ENCODE results near the gene TMPRSS6.

Gene TMPRSS6

DNA sequence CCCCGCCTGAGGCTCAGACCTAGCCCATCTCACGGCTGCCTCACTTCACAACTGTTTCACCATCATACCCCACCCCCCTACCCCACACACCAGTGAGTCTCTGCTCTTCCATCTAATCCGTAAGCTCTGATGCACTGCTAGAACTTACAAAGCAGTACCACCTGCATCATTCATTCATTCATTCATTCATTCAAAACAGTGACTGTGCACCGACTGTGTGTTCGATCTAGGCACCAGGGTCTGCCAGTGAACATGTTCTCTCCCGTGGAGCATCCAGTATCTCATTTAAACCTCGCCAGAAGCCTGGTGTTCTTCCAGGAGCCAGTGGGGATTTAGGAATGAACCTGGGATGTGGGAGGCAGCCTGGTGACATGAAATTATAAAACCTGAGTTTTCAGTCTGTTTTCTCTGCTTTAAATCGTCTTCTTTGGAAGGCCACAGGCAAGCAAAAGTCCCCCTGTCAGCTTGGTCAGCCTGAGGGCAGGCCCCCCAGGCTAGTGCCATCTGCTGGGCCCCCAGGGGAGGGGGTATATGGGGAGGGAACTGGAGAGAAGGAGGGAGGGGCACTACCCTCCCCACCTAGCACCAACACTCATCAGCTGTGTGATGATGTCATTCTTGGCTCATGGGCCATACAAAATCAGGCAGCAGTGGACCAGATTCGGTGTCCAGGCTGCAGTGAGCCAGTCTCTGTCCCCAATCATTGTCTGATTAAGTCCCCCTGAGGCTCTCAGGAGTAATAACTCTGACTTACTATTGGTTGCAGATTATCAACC, 18.4 kb downstream of the TMPRSS6 start:
- TF ChIP-seq, protein P1, sequence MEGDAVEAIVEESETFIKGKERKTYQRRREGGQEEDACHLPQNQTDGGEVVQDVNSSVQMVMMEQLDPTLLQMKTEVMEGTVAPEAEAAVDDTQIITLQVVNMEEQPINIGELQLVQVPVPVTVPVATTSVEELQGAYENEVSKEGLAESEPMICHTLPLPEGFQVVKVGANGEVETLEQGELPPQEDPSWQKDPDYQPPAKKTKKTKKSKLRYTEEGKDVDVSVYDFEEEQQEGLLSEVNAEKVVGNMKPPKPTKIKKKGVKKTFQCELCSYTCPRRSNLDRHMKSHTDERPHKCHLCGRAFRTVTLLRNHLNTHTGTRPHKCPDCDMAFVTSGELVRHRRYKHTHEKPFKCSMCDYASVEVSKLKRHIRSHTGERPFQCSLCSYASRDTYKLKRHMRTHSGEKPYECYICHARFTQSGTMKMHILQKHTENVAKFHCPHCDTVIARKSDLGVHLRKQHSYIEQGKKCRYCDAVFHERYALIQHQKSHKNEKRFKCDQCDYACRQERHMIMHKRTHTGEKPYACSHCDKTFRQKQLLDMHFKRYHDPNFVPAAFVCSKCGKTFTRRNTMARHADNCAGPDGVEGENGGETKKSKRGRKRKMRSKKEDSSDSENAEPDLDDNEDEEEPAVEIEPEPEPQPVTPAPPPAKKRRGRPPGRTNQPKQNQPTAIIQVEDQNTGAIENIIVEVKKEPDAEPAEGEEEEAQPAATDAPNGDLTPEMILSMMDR (IDR thresholded peaks at IDR 0.05; ENCODE audit: low read depth, low read length, missing control alignments) = no peak
- no peak overlapping the region for H3K4me3 ChIP-seq (replicated peaks; ENCODE audit: low read depth, low read length)
- DNase-seq (ENCODE audit: extremely low read depth, low read depth) = no peak

DNA sequence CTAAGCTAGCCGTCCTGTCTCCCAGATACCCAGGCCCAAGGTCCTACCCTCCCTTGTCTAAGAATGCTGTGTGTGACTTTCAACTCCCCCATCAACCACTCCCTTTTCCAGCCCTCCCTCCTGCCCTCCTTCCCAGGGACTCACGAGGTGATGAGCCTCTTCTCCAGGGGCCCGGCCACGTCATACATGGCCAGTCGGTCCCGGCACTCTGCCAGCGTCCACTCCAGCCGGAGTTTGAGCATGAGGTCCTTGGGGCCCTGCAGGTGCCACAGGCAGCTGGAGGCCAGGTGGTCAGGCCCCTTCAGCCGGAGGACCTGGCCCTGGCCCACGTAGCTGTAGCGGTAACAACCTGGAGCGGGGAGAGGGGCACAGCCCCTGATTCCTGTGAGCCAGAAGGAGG, 20.1 kb downstream of the TMPRSS6 start:
- no peak overlapping the region for H3K4me3 ChIP-seq (replicated peaks; ENCODE audit: low read depth, low read length)
- DNase-seq (ENCODE audit: extremely low read depth, low read depth) = no peak
- TF ChIP-seq, protein P1 (IDR thresholded peaks at IDR 0.05; ENCODE audit: low read depth, low read length, missing control alignments) = no peak

DNA sequence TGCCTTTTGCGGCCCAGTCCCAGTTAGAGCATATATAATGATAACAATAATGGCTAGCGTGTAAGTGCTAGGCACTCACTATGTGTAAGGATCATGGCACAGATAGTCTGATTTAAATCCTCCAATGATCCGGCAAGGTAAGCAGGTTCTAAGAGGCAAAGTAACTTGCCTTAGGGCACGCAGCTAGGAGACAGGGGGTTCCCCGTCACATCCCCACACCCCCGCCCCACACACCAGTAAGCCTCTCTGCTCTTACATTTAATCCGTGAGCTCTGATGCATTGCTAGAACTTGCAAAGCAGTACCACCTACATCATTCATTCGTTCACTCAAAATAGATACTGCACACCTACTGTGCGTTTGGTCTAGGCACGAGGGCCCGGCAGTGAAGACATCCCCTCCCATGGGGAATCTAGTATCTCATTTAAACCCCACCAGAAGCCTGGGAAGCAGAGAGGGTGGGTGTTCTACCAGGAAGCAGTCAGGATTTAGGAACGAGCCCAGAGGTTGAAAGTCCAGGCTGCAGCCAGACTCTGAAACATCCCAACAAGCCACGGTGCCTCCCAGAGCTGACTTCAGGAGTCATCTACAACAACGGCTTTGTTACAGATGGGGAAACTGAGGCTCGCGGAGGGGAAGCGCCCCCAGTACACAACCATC, 20.6 kb downstream of the TMPRSS6 start:
- H3K4me3 ChIP-seq (replicated peaks; ENCODE audit: low read depth, low read length) = no peak overlapping the region
- TF ChIP-seq, protein P1 (IDR thresholded peaks at IDR 0.05; ENCODE audit: low read depth, low read length, missing control alignments) = no peak
- no peak for DNase-seq (ENCODE audit: extremely low read depth, low read depth)

DNA sequence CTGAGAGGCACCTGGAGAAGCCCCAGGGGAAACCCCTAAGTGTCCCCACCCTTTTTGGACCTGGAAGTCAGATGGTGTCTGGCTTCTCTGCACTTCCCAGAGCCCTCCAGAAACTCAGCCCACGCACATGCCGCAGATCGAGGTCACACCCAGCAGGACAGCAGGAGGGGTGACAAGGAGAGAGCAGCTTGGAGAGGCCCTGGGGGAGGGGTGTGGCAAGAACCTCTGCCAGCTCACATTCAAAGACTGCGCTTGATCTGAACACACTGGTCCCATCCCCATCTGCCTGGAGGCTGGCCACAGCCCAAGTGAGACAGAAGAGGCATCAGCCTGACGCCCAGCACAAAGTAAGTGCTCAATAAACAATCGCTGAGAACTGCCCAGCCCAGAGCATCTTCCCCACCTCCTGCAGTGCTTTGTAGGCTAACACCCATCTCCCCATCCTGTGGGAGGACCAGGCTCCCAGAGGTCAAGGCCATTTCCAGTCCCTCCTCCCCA, 21.4 kb downstream of the TMPRSS6 start:
- DNase-seq (ENCODE audit: extremely low read depth, low read depth) = no peak
- TF ChIP-seq, protein P1 (IDR thresholded peaks at IDR 0.05; ENCODE audit: low read depth, low read length, missing control alignments) = no peak
- H3K4me3 ChIP-seq (replicated peaks; ENCODE audit: low read depth, low read length) = no peak overlapping the region

DNA sequence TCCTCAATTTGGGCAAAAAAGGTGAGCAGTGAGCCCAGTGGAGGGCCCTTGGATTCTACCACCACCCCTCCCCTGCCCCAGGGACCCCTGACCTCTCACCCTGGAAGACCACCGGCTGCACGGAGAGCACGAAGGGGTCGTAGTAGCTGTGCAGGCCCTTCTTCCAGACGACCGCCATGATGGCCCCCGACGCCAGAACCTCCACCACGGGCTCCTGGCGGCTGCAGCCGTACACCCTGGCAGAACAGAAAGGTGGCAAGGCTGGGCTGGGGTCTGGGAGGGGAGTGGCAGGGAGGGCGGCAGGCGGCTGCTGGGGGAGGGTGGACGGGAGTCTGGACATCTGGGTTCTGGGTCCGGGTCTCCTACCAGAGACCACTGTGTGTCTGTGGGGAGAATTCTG, 23.3 kb downstream of the TMPRSS6 start:
- no peak overlapping the region for H3K4me3 ChIP-seq (replicated peaks; ENCODE audit: low read depth, low read length)
- DNase-seq (ENCODE audit: extremely low read depth, low read depth) = no peak
- TF ChIP-seq, protein P1 (IDR thresholded peaks at IDR 0.05; ENCODE audit: low read depth, low read length, missing control alignments) = no peak

DNA sequence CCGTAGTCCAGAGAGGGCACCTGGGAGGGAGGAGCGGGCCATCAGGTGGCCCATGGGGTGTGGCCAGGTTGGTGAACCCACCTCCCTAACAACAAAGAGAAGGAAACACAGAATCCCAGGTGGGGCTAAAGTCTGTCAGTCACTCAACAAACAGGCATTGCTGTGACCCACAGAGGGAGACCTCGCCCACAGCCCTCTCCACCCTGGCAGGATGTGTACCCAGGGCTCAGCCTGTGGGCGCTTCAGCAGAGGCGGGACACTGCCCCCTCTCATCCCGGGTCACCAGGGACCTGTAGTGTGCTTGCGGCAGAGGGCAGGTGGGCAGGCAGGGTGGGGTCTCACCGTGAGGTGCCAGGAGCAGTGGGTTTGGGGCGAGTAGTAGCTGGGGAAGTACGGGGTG, 25.1 kb downstream of the TMPRSS6 start:
- no peak overlapping the region for H3K4me3 ChIP-seq (replicated peaks; ENCODE audit: low read depth, low read length)
- DNase-seq (ENCODE audit: extremely low read depth, low read depth) = no peak
- TF ChIP-seq, protein P1 (IDR thresholded peaks at IDR 0.05; ENCODE audit: low read depth, low read length, missing control alignments) = no peak
